HepG2 (cell line): Measurements from ENCODE around the gene PNRC1. TPM values are rescaled to one million over a fixed set of nuclear protein-coding genes. Genes with fewer than 3 reads are reported as not detected.

Source experiments
- ASH2L ChIP-seq: fragments of 300-600, 200-600 bp; sonication (generic); IDR thresholded peaks from 2 replicates; pipeline ENCODE4 v1.7.0; 2017; ENCODE audit warnings: low read depth, mild to moderate bottlenecking, moderate library complexity, mixed read lengths, low read length; ENCODE audit not compliant: insufficient read length
- BCL6 ChIP-seq: IDR thresholded peaks from 2 replicates; pipeline ENCODE4 v1.6.1; 2016; ENCODE audit warnings: missing genetic modification reagents, missing compliant biosample characterization
- EEA1 ChIP-seq: sonication (generic); formaldehyde crosslinking; IDR thresholded peaks from 2 replicates; pipeline ENCODE4 v1.5.1; 2020; ENCODE audit warnings: mild to moderate bottlenecking, missing genetic modification reagents, borderline replicate concordance
- ELF1 ChIP-seq: sonication (generic); formaldehyde crosslinking; IDR thresholded peaks from 2 replicates; pipeline ENCODE4 v1.4.0; 2020; ENCODE audit warnings: missing genetic modification reagents
- HHEX ChIP-seq: IDR thresholded peaks from 2 replicates; pipeline ENCODE4 v1.6.1; 2016; ENCODE audit warnings: control low read depth
- JDP2 ChIP-seq: sonication (generic); formaldehyde crosslinking; IDR thresholded peaks from 2 replicates; pipeline ENCODE4 v1.8.1; 2022; ENCODE audit warnings: missing genetic modification reagents, borderline replicate concordance
- KDM2A ChIP-seq: sonication (generic); formaldehyde crosslinking; IDR thresholded peaks from 2 replicates; pipeline ENCODE4 v1.4.0; 2020; ENCODE audit warnings: low read depth, missing genetic modification reagents, borderline replicate concordance
- NFE2L2 ChIP-seq: fragments of 150-350 bp; IDR thresholded peaks from 2 replicates; pipeline ENCODE4 v1.6.1; 2014; ENCODE audit warnings: low read length
- NR3C1 ChIP-seq: sonication (generic); formaldehyde crosslinking; IDR thresholded peaks from 2 replicates; pipeline ENCODE4 v1.4.0; 2020; ENCODE audit warnings: missing genetic modification reagents
- PHF5A ChIP-seq: IDR thresholded peaks from one replicate; pipeline ENCODE4 v1.6.1; 2018; ENCODE audit warnings: low read depth, missing genetic modification reagents; ENCODE audit not compliant: unreplicated experiment
- RBAK ChIP-seq: sonication (generic); formaldehyde crosslinking; IDR thresholded peaks from 2 replicates; pipeline ENCODE4 v1.5.1; 2020; ENCODE audit warnings: mild to moderate bottlenecking, missing genetic modification reagents
- TBL1XR1 ChIP-seq: fragments of 150-350 bp; IDR thresholded peaks from 2 replicates; pipeline ENCODE4 v1.6.1; 2014; ENCODE audit warnings: borderline replicate concordance, low read length; ENCODE audit not compliant: partially characterized antibody
- TBX3 ChIP-seq: fragments of 450-650 bp; IDR thresholded peaks from 2 replicates; pipeline ENCODE4 v1.6.1; 2017; ENCODE audit warnings: antibody characterized with exemption, mild to moderate bottlenecking, inconsistent platforms, borderline replicate concordance
- THRA ChIP-seq: sonication (generic); formaldehyde crosslinking; IDR thresholded peaks from 2 replicates; pipeline ENCODE4 v1.4.0; 2020; ENCODE audit warnings: missing genetic modification reagents, borderline replicate concordance
- ZBTB40 ChIP-seq, 2 experiments: fragments of 450-650 bp in 1 of 2; sonication (generic) in 1 of 2; formaldehyde crosslinking in 1 of 2; IDR thresholded peaks; 2 replicates each; pipeline versions ENCODE4 v1.6.1 to v1.8.0; 2016 to 2022; ENCODE audit warnings: antibody characterized with exemption in 1 of 2, mild to moderate bottlenecking in 1 of 2, missing genetic modification reagents in 1 of 2
- ZMYM4 ChIP-seq: sonication (generic); formaldehyde crosslinking; IDR thresholded peaks from 2 replicates; pipeline ENCODE4 v1.8.1; 2023; ENCODE audit warnings: mild to moderate bottlenecking, missing genetic modification reagents
- ZNF619 ChIP-seq: sonication (generic); formaldehyde crosslinking; IDR thresholded peaks from 2 replicates; pipeline ENCODE4 v1.4.0; 2020; ENCODE audit warnings: mild to moderate bottlenecking, missing genetic modification reagents
- ZNF841 ChIP-seq: sonication (generic); formaldehyde crosslinking; IDR thresholded peaks from 2 replicates; pipeline ENCODE4 v1.8.1; 2023; ENCODE audit warnings: missing genetic modification reagents, borderline replicate concordance
- ZSCAN25 ChIP-seq: sonication (generic); formaldehyde crosslinking; IDR thresholded peaks from 2 replicates; pipeline ENCODE4 v1.8.0; 2022; ENCODE audit warnings: mild to moderate bottlenecking, missing genetic modification reagents
- polyA plus RNA-seq, 8 experiments: library from polyadenylated mRNA; depleted of rRNA in 3 of 8; stranded (reverse) in 7 of 8; unstranded in 1 of 8; fragments of >200 nt; fragmentation: Illumina TruSeq in 4 of 8; extraction: Trizol in 4 of 8; gene quantifications; 2 replicates each; pipeline versions ENCODE4 v1.2.1 to v1.2.3, GENCODE V29; 2011 to 2016; ENCODE audit warnings: low read depth in 4 of 8, missing spikeins in 1 of 8, mixed read lengths in 1 of 8; ENCODE audit not compliant: insufficient read depth in 1 of 8
- total RNA-seq, 5 experiments: library from RNA; depleted of rRNA; stranded (reverse); fragments of >200 nt; fragmentation: Illumina TruSeq; extraction: Trizol; gene quantifications; 2 replicates each; pipeline ENCODE4 v1.2.3, GENCODE V29; 2016; ENCODE audit warnings: low read depth in 1 of 5

PNRC1 gene
- total and polyA plus RNA-seq, 2 of the 13 experiments (the other 11 are each of a cell fraction or from before 2014, with no cell fraction given) = 17.6 to 36.0 TPM

- TF ChIP-seq ASH2L (peak; percentile 59), JDP2 (CRISPR knock-in tag) (no peak; the same call in 1 of the 2 replicates), ZSCAN25 (CRISPR knock-in tag) (no peak; the same call in 1 of the 2 replicates), ZBTB40 (IDR thresholded peaks at IDR 0.05) (no peak), ZBTB40 (CRISPR knock-in tag; IDR thresholded peaks at IDR 0.05) (peak; percentile 65; the same call in 1 of the 2 replicates), BCL6 (0 out of 2 replicates have a peak, but pooled peaks have one; percentile 6), ZNF841 (CRISPR knock-in tag) (no peak; the same call in 1 of the 2 replicates), ZNF619 (CRISPR knock-in tag) (peak; percentile 85; the same call in 1 of the 2 replicates), TBL1XR1 (no peak), TBX3 (no peak), RBAK (no peak), EEA1 (CRISPR knock-in tag) (peak; percentile 70; the same call in 1 of the 2 replicates), HHEX (no peak), KDM2A (CRISPR knock-in tag) (peak; percentile 91), ELF1 (CRISPR knock-in tag) (no peak; the same call in 1 of the 2 replicates), PHF5A (CRISPR knock-in tag) (peak; percentile 56), NFE2L2 (no peak), NR3C1 (CRISPR knock-in tag) (no peak), ZMYM4 (CRISPR knock-in tag) (peak; percentile 77; the same call in 1 of the 2 replicates), THRA (peak; percentile 63)
These were observed 1.1 kb downstream of the PNRC1 start (continued) for GRCh38 chr6:89081423-89082322.
